Measurements from ENCODE around the gene ARID1B.

DNA sequence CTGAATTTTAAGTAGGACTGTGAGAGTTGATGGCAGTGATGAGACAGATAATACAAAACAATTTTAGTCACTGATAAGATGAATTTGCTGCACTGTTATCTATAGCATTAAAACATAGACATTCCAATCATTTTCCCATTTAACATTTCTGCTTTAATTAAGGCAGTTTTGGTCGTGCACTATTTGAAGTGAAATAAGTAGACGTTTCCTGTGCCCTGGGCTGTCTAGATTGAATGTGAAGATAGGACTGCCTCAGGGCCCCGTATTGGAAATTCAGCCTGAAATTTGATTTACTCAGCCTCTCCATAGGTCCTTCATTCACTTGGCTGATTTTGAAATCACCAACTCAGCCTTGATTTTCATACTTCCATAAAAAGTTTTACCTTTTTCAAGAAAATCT is 48.3 kb downstream of the ARID1B start:
- TF ChIP-seq, protein P1, sequence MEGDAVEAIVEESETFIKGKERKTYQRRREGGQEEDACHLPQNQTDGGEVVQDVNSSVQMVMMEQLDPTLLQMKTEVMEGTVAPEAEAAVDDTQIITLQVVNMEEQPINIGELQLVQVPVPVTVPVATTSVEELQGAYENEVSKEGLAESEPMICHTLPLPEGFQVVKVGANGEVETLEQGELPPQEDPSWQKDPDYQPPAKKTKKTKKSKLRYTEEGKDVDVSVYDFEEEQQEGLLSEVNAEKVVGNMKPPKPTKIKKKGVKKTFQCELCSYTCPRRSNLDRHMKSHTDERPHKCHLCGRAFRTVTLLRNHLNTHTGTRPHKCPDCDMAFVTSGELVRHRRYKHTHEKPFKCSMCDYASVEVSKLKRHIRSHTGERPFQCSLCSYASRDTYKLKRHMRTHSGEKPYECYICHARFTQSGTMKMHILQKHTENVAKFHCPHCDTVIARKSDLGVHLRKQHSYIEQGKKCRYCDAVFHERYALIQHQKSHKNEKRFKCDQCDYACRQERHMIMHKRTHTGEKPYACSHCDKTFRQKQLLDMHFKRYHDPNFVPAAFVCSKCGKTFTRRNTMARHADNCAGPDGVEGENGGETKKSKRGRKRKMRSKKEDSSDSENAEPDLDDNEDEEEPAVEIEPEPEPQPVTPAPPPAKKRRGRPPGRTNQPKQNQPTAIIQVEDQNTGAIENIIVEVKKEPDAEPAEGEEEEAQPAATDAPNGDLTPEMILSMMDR (IDR thresholded peaks at IDR 0.05) = no peak
- TF ChIP-seq EZH2 (IDR thresholded peaks at IDR 0.05; ENCODE audit: borderline replicate concordance, insufficient read depth, low read depth, low read length, poor library complexity, severe bottlenecking) = no peak
